ENCODE results near the gene FNBP1L.

DNA sequence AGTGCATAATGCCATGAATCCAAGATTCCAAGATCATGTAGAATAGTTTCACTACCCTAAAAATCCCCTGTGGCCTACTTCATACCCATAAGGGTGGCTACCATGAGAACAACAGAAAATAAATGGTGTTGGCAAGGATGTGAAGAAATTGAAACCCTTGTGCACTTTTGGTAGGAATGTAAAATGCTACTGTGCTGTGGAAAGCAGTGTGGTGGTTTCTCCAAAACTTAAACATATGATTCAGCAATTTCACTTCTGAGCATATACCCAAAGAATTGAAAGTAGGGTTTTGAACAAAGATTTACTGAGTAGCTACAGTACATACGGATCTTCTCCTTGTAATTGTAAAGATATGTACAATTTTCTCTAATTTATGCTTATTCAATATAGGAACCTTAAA, 16.0 kb downstream of the FNBP1L start:
- TF ChIP-seq EZH2 (IDR thresholded peaks at IDR 0.05), result no peak
- no peak for TF ChIP-seq POLR2AphosphoS5 (IDR thresholded peaks at IDR 0.05; ENCODE audit: borderline replicate concordance, low read depth, low read length)

Data from SK-N-MC (cell line).